ENCODE measurements around the gene SRPK2. TPM values are rescaled to one million over a fixed set of nuclear protein-coding genes. Genes with fewer than 3 reads are reported as not detected.

SRPK2 gene
- total RNA-seq, 1 donor from 2014 or later = 54.1 TPM

DNA sequence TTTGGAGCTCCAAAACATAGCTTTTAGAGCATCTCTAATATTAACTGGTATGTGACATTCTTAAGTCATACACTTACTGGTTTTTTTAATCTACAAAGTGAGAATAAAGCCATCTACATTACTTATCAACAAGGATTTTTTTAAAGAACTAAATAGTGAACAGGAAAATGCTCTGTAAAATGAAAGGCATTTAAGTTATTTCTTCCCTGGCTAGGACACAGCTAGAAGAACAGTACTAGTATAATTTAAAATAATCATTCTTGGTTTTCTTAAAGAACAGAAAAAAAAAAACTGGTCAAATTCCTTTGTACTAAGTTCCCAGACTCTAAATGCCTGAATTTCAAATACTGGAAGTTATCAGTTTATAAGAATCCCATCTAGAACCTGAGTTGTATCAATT, 139.5 kb downstream of the SRPK2 start:
- Mint-ChIP-seq H3K36me3 (peaks cover 5% of the 10 kb centered on the region), H3K27ac (no peak overlapping the region), H3K9me3 (peaks cover 1% of the 10 kb centered on the region), H3K4me1 (peaks cover 24% of the 10 kb centered on the region), H3K4me3 (no peak overlapping the region), H3K27me3 (ENCODE audit: insufficient read depth, low read depth) (no peaks in the 10 kb centered on the region)
- TF ChIP-seq CTCF (IDR thresholded peaks at IDR 0.05) (no peak), EZH2 (IDR thresholded peaks at IDR 0.05) (no peak), EZH2phosphoT487 (IDR thresholded peaks at IDR 0.05) (no peak)
- H4K20me1 ChIP-seq (ENCODE audit: low read depth) = peaks cover 26% of the 10 kb centered on the region
- no peaks in the 10 kb centered on the region for H3F3A ChIP-seq (ENCODE audit: low read depth)
- no peak overlapping the region for H3K27ac ChIP-seq
- H3K9me3 ChIP-seq (ENCODE audit: low read depth) = no peaks in the 10 kb centered on the region
- H3K4me3 ChIP-seq = no peak overlapping the region
- DNase-seq (ENCODE audit: low spot score) = no peak
- no peak overlapping the region for H3K4me2 ChIP-seq
- H3K36me3 ChIP-seq = no peaks in the 10 kb centered on the region
- H2AFZ ChIP-seq (replicated peaks) = no peak overlapping the region
- peaks cover 17% of the 10 kb centered on the region for H3K4me1 ChIP-seq
- H3K27me3 ChIP-seq = no peaks in the 10 kb centered on the region
- H3K9ac ChIP-seq = no peak overlapping the region
- H3K79me2 ChIP-seq (ENCODE audit: low read depth) = peaks cover 47% of the 10 kb centered on the region

DNA sequence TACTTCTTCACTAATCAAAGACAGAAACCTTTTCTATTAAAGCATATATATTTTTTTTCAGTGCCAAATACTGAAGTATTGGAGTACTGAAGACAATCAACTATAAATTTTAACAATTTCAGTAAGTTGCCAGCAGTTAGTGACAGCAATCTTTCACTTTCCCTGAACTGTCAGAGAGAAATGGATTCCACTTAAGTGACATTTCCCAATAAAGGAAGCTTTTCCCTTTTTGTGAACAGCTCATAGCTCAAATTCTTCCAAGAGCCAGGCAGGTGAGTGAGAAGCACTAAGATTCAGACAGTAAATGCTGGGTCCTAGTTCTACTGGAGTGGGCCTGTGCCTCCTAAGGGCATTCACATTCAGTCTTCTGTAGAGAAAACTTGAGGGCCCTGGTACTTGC, 142.0 kb downstream of the SRPK2 start:
- H3F3A ChIP-seq (ENCODE audit: low read depth) = no peaks in the 10 kb centered on the region
- Mint-ChIP-seq H3K27ac (no peak overlapping the region), H3K4me1 (peaks cover 20% of the 10 kb centered on the region), H3K36me3 (peaks cover 10% of the 10 kb centered on the region), H3K4me3 (no peak overlapping the region), H3K9me3 (peaks cover 1% of the 10 kb centered on the region), H3K27me3 (ENCODE audit: insufficient read depth, low read depth) (no peaks in the 10 kb centered on the region)
- DNase-seq (ENCODE audit: low spot score) = no peak
- H3K4me3 ChIP-seq = no peak overlapping the region
- H3K27ac ChIP-seq = no peak overlapping the region
- peaks cover 33% of the 10 kb centered on the region for H4K20me1 ChIP-seq (ENCODE audit: low read depth)
- H3K4me1 ChIP-seq = peaks cover 17% of the 10 kb centered on the region
- no peak overlapping the region for H2AFZ ChIP-seq (replicated peaks)
- H3K27me3 ChIP-seq = no peaks in the 10 kb centered on the region
- H3K9me3 ChIP-seq (ENCODE audit: low read depth) = no peaks in the 10 kb centered on the region
- H3K9ac ChIP-seq = no peak overlapping the region
- TF ChIP-seq CTCF (IDR thresholded peaks at IDR 0.05) (no peak), EZH2phosphoT487 (IDR thresholded peaks at IDR 0.05) (no peak), EZH2 (IDR thresholded peaks at IDR 0.05) (no peak)
- no peak overlapping the region for H3K4me2 ChIP-seq
- no peaks in the 10 kb centered on the region for H3K36me3 ChIP-seq
- H3K79me2 ChIP-seq (ENCODE audit: low read depth) = peaks cover 33% of the 10 kb centered on the region

GRCh38 chr7:105246256-105246655, 142.5 kb downstream of the SRPK2 start:
- Histone ChIP-seq H3F3A (ENCODE audit: low read depth) (no peaks in the 10 kb centered on the region), H3K27me3 (no peaks in the 10 kb centered on the region), H3K4me2 (no peak overlapping the region), H3K9me3 (ENCODE audit: low read depth) (no peaks in the 10 kb centered on the region), H4K20me1 (ENCODE audit: low read depth) (peaks cover 33% of the 10 kb centered on the region), H3K4me3 (no peak overlapping the region), H2AFZ (replicated peaks) (no peak overlapping the region), H3K4me1 (peaks cover 17% of the 10 kb centered on the region), H3K9ac (no peak overlapping the region), H3K79me2 (ENCODE audit: low read depth) (peaks cover 30% of the 10 kb centered on the region), H3K27ac (no peak overlapping the region), H3K36me3 (no peaks in the 10 kb centered on the region)
- TF ChIP-seq EZH2phosphoT487 (IDR thresholded peaks at IDR 0.05) (no peak), CTCF (IDR thresholded peaks at IDR 0.05) (no peak), EZH2 (IDR thresholded peaks at IDR 0.05) (no peak)
- DNase-seq (ENCODE audit: low spot score) = no peak
- Mint-ChIP-seq H3K4me1 (peaks cover 15% of the 10 kb centered on the region), H3K9me3 (peaks cover 1% of the 10 kb centered on the region), H3K27me3 (ENCODE audit: insufficient read depth, low read depth) (no peaks in the 10 kb centered on the region), H3K4me3 (no peak overlapping the region), H3K27ac (no peak overlapping the region), H3K36me3 (peaks cover 10% of the 10 kb centered on the region)

Data from neural progenitor cell (in vitro differentiated cells).